Esophagus squamous epithelium (tissue), 4 donors: Measurements from ENCODE around the gene OR1I1.

Source experiments
- POLR2A ChIP-seq, 4 donors: fragments of 450-650 bp; IDR thresholded peaks; one replicate each; pipeline ENCODE4 v1.6.1; 2017; ENCODE audit warnings: antibody characterized with exemption in 4 of 4, mild to moderate bottlenecking in 4 of 4, moderate library complexity in 3 of 4
- TF ChIP-seq, protein P1 (sequence below), 6 experiments: fragments of 450-650 bp in 4 of 6; fragments of 200-600 bp in 2 of 6; sonication (generic) in 2 of 6; IDR thresholded peaks; one replicate each; pipeline ENCODE4 v1.5.1; 2016 to 2019; ENCODE audit warnings: antibody characterized with exemption in 6 of 6, mild to moderate bottlenecking in 4 of 6, moderate library complexity in 4 of 6

DNA sequence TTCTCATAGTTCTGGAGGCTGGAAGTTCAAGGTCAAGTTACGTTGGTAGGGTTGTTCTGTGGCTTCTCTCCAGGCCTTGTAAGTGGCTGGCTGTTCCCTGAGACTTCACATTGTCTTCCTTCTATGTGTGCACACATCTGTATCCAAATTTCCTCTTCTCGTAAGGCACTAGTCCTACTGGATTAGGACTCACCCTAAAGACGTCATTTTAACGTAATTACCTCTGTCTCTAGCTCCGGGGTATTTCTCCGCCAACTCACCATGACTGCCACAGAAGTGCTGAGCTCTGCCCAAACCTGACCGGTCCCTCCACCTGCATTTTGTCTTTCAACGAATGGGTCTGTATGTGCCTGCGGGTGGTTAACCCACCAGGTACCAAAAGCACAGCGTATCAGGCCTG is 16.4 kb downstream of the OR1I1 start:
- TF ChIP-seq, protein P1, sequence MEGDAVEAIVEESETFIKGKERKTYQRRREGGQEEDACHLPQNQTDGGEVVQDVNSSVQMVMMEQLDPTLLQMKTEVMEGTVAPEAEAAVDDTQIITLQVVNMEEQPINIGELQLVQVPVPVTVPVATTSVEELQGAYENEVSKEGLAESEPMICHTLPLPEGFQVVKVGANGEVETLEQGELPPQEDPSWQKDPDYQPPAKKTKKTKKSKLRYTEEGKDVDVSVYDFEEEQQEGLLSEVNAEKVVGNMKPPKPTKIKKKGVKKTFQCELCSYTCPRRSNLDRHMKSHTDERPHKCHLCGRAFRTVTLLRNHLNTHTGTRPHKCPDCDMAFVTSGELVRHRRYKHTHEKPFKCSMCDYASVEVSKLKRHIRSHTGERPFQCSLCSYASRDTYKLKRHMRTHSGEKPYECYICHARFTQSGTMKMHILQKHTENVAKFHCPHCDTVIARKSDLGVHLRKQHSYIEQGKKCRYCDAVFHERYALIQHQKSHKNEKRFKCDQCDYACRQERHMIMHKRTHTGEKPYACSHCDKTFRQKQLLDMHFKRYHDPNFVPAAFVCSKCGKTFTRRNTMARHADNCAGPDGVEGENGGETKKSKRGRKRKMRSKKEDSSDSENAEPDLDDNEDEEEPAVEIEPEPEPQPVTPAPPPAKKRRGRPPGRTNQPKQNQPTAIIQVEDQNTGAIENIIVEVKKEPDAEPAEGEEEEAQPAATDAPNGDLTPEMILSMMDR (IDR thresholded peaks at IDR 0.05): no peak
- no peak for TF ChIP-seq POLR2A (IDR thresholded peaks at IDR 0.05)
